Fibroblast of villous mesenchyme (primary cell): ENCODE data around the gene TMC3. TPM values are rescaled to one million over a fixed set of nuclear protein-coding genes. Genes with fewer than 3 reads are reported as not detected.

ENCODE experiments used
- DNase-seq: peaks from one replicate; pipeline ENCODE4 v3.0.0-alpha.2; 2010; ENCODE audit warnings: low read depth
- H3K4me3 ChIP-seq: 2 replicates; pipeline ENCODE4 v1.5.1; 2011; ENCODE audit warnings: low read depth, mild to moderate bottlenecking, low read length
- CTCF ChIP-seq: IDR thresholded peaks from 2 replicates; pipeline ENCODE4 v1.5.1; 2012; ENCODE audit warnings: low read depth, mild to moderate bottlenecking, low read length; ENCODE audit not compliant: insufficient read depth
- total RNA-seq: library from RNA; depleted of rRNA; stranded (reverse); fragments of >200 nt; gene quantifications from 2 replicates; pipeline ENCODE4 v1.2.3, GENCODE V29; 2012

Gene TMC3
- total RNA-seq, 1 donor: not detected

- DNase-seq: no peak
- H3K4me3 ChIP-seq: no peak overlapping the region
- TF ChIP-seq CTCF: no peak
These were observed 10.7 kb downstream of the TMC3 start for GRCh38 chr15:81363276-81363675.

GRCh38 chr15:81362790-81363189, 11.2 kb downstream of the TMC3 start:
- DNase-seq: no peak
- no peak overlapping the region for H3K4me3 ChIP-seq
- TF ChIP-seq CTCF: no peak

- no peak for DNase-seq
- no peak for TF ChIP-seq CTCF
- H3K4me3 ChIP-seq: no peak overlapping the region
These were observed 12.1 kb downstream of the TMC3 start for GRCh38 chr15:81361891-81362290.

GRCh38 chr15:81360491-81360890, 13.5 kb downstream of the TMC3 start:
- no peak for DNase-seq
- no peak overlapping the region for H3K4me3 ChIP-seq
- no peak for TF ChIP-seq CTCF

GRCh38 chr15:81358248-81358647, 15.8 kb downstream of the TMC3 start:
- H3K4me3 ChIP-seq: no peak overlapping the region
- TF ChIP-seq CTCF: no peak
- no peak for DNase-seq

- DNase-seq: no peak
- TF ChIP-seq CTCF: no peak
- H3K4me3 ChIP-seq: no peak overlapping the region
These were observed 16.8 kb downstream of the TMC3 start for GRCh38 chr15:81357180-81357686.

GRCh38 chr15:81356252-81356651, 17.8 kb downstream of the TMC3 start:
- no peak overlapping the region for H3K4me3 ChIP-seq
- no peak for TF ChIP-seq CTCF
- DNase-seq: no peak
